Measurements from ENCODE around the gene ABI3BP.
A peak's percentile ranks its signal among the peaks of the same experiment; 100 is the strongest.

ABI3BP gene

GRCh38 chr3:100717637-100718487, 275.4 kb downstream of the ABI3BP start:
- no peak for DNase-seq

GRCh38 chr3:100717063-100717462, 276.2 kb downstream of the ABI3BP start:
- no peak for DNase-seq

GRCh38 chr3:100715176-100715575, 278.0 kb downstream of the ABI3BP start:
- DNase-seq = no peak

- DNase-seq = peak; percentile 80
These were observed 282.8 kb downstream of the ABI3BP start for GRCh38 chr3:100710261-100710968.

GRCh38 chr3:100709842-100710260, 283.4 kb downstream of the ABI3BP start:
- peak; percentile 70 for DNase-seq

GRCh38 chr3:100708989-100709841, 284.0 kb downstream of the ABI3BP start, which contains the start of gene TFG:
Gene TFG (plus strand): TSS chr3:100709494. CDS start chr3:100713686, 4,192 bp downstream.
- peak; percentile 98 for DNase-seq

GRCh38 chr3:100708644-100708988, 284.6 kb downstream of the ABI3BP start:
- no peak for DNase-seq

- DNase-seq = no peak
These were observed 286.9 kb downstream of the ABI3BP start for GRCh38 chr3:100706365-100706764.

GRCh38 chr3:100703865-100704264, 289.4 kb downstream of the ABI3BP start:
- DNase-seq = no peak

GRCh38 chr3:100702980-100703345, 290.3 kb downstream of the ABI3BP start:
- DNase-seq = no peak

- no peak for DNase-seq
These were observed 290.9 kb downstream of the ABI3BP start for GRCh38 chr3:100702082-100702979.

GRCh38 chr3:100700708-100701107, 292.5 kb downstream of the ABI3BP start:
- DNase-seq = no peak
